Osteoblast (primary cell): ENCODE results near the gene SULT1C3. TPM values are rescaled to one million over a fixed set of nuclear protein-coding genes. Genes with fewer than 3 reads are reported as not detected.
"Not testable (repeated sequence)": the region's sequence is repeated elsewhere in the genome, so short reads cannot be mapped to it uniquely, and the experiment has no call there.

Source experiments
- DNase-seq: peaks from one replicate; pipeline ENCODE4 v3.0.0; 2011; ENCODE audit warnings: low spot score, mixed read lengths; ENCODE audit not compliant: insufficient read length; ENCODE audit errors: missing footprints
- H2AFZ ChIP-seq: 2 replicates; pipeline ENCODE4 v1.6.0; 2011; ENCODE audit warnings: mild to moderate bottlenecking, low read length
- H3K27ac ChIP-seq: 2 replicates; pipeline ENCODE4 v1.5.1; 2011; ENCODE audit warnings: mild to moderate bottlenecking, low read depth, low read length, moderate library complexity
- H3K27me3 ChIP-seq: 2 replicates; pipeline ENCODE4 v1.6.0; 2012; ENCODE audit warnings: mild to moderate bottlenecking, control low read depth, inconsistent platforms, low read length, moderate library complexity; ENCODE audit not compliant: insufficient read depth
- H3K36me3 ChIP-seq: 2 replicates; pipeline ENCODE4 v1.5.1; 2011; ENCODE audit warnings: mild to moderate bottlenecking, low read length, control low read depth, moderate library complexity; ENCODE audit not compliant: insufficient read depth
- H3K4me1 ChIP-seq: 2 replicates; pipeline ENCODE4 v1.5.1; 2011; ENCODE audit warnings: mild to moderate bottlenecking, low read length, control low read depth, moderate library complexity; ENCODE audit not compliant: insufficient read depth
- H3K4me2 ChIP-seq: 2 replicates; pipeline ENCODE4 v1.6.0; 2011; ENCODE audit warnings: mild to moderate bottlenecking, low read length; ENCODE audit not compliant: insufficient read depth
- H3K4me3 ChIP-seq: fragments of 200-600 bp; sonication (generic); 3 replicates; pipeline ENCODE4 v1.5.1; 2012; ENCODE audit warnings: mild to moderate bottlenecking, low read length, inconsistent platforms; ENCODE audit not compliant: insufficient read depth
- H3K79me2 ChIP-seq: 2 replicates; pipeline ENCODE4 v1.6.0; 2012; ENCODE audit warnings: mild to moderate bottlenecking, low read length, control low read depth, inconsistent platforms; ENCODE audit not compliant: insufficient read depth
- H3K9me3 ChIP-seq: 2 replicates; pipeline ENCODE4 v1.5.1; 2011; ENCODE audit warnings: low read depth, low read length, control low read depth
- H4K20me1 ChIP-seq: 2 replicates; pipeline ENCODE4 v1.6.0; 2012; ENCODE audit warnings: mild to moderate bottlenecking, low read length, control low read depth; ENCODE audit not compliant: insufficient read depth
- CTCF ChIP-seq: IDR thresholded peaks from 2 replicates; pipeline ENCODE4 v1.5.1; 2011; ENCODE audit warnings: mild to moderate bottlenecking, low read depth, low read length, moderate library complexity; ENCODE audit errors: extremely low read depth
- total RNA-seq: library from RNA; depleted of rRNA; stranded (reverse); fragments of >200 nt; gene quantifications from 2 replicates; pipeline ENCODE4 v1.2.3, GENCODE V29; 2012

SULT1C3 gene
- total RNA-seq, 1 donor = not detected

GRCh38 chr2:108279468-108279867 is 39.7 kb downstream of the SULT1C3 start:
- no peak for DNase-seq
- H4K20me1 ChIP-seq = no peaks in the 10 kb centered on the region
- TF ChIP-seq CTCF = no peak
- no peak overlapping the region for H3K27ac ChIP-seq
- no peaks in the 10 kb centered on the region for H3K79me2 ChIP-seq
- H3K9me3 ChIP-seq = no peaks in the 10 kb centered on the region
- H2AFZ ChIP-seq = no peak overlapping the region
- H3K4me2 ChIP-seq = no peak overlapping the region
- no peak overlapping the region for H3K4me3 ChIP-seq
- H3K36me3 ChIP-seq = no peaks in the 10 kb centered on the region
- no peaks in the 10 kb centered on the region for H3K27me3 ChIP-seq
- peaks cover 8% of the 10 kb centered on the region for H3K4me1 ChIP-seq

DNA sequence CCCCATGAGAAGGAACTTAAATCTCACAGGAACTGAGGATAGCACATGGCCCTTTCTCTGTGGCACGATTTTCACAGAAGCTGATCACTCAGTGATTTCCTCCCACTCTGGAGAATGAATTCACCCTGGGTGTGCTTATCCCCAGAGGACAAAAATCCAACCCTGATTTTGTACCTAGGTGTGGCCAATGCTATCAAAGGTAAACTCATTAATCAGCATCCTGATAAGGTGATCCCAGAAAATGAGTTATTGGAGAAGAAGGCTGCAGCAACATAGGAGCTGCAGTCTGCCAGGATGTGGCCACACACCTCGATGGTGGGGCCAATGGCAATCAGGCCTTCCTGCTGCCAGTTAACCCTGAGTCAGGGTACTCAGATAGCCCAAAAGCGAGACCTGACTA is 40.7 kb downstream of the SULT1C3 start:
- Histone ChIP-seq H3K27me3 (no peaks in the 10 kb centered on the region), H3K27ac (no peak overlapping the region), H4K20me1 (no peaks in the 10 kb centered on the region), H3K4me3 (no peak overlapping the region), H3K4me2 (no peak overlapping the region), H3K36me3 (no peaks in the 10 kb centered on the region), H3K9me3 (no peaks in the 10 kb centered on the region), H2AFZ (peak overlapping the region; percentile 42), H3K4me1 (peaks cover 8% of the 10 kb centered on the region), H3K79me2 (no peaks in the 10 kb centered on the region)
- TF ChIP-seq CTCF = no peak
- DNase-seq = no peak

- H3K4me3 ChIP-seq, H3K4me1 ChIP-seq, H3K9me3 ChIP-seq, H2AFZ ChIP-seq, DNase-seq, H3K27ac ChIP-seq, H3K36me3 ChIP-seq, H3K79me2 ChIP-seq, H3K4me2 ChIP-seq, H4K20me1 ChIP-seq, H3K27me3 ChIP-seq: not testable (repeated sequence)
These were observed 44.8 kb downstream of the SULT1C3 start for GRCh38 chr2:108284566-108284965.

- Histone ChIP-seq H3K4me2 (no peak overlapping the region), H2AFZ (no peak overlapping the region), H3K79me2 (no peaks in the 10 kb centered on the region), H3K4me1 (no peaks in the 10 kb centered on the region), H3K4me3 (no peak overlapping the region), H3K27me3 (no peaks in the 10 kb centered on the region), H4K20me1 (no peaks in the 10 kb centered on the region), H3K36me3 (no peaks in the 10 kb centered on the region), H3K9me3 (no peaks in the 10 kb centered on the region), H3K27ac (no peak overlapping the region)
- DNase-seq = no peak
- no peak for TF ChIP-seq CTCF
These were observed 45.8 kb downstream of the SULT1C3 start for GRCh38 chr2:108285616-108286015.
